Lung (tissue), 12 donors: ENCODE measurements around the gene WNT7B. TPM values are rescaled to one million over a fixed set of nuclear protein-coding genes. Genes with fewer than 3 reads are reported as not detected.

Experiments
- ATAC-seq: fragments of 200-7000 bp; cut with Tn5 transposase; one replicate; pipeline ENCODE4 v1.9.1; 2020; ENCODE audit warnings: moderate number of reproducible peaks; ENCODE audit not compliant: insufficient read depth, low FRiP score
- DNase-seq, 3 donors: peaks; one replicate each; pipeline ENCODE4 v3.0.0-alpha.2; 2013 to 2017
- H3K27ac ChIP-seq, 2 donors: one replicate each; pipeline ENCODE4 v1.5.1; 2013; ENCODE audit warnings: mild to moderate bottlenecking in 2 of 2, moderate library complexity in 2 of 2, control low read depth in 1 of 2, inconsistent platforms in 1 of 2, low read depth in 1 of 2, low read length in 1 of 2
- H3K27me3 ChIP-seq, 3 donors: one replicate each; pipeline ENCODE4 v1.5.1; 2013; ENCODE audit warnings: low read length in 2 of 3; ENCODE audit not compliant: control insufficient read depth in 3 of 3, insufficient read depth in 3 of 3
- H3K36me3 ChIP-seq, 4 donors: one replicate each; pipeline ENCODE4 v1.5.1; 2013; ENCODE audit warnings: low read length in 4 of 4, mild to moderate bottlenecking in 1 of 4, moderate library complexity in 1 of 4; ENCODE audit not compliant: control insufficient read depth in 4 of 4, insufficient read depth in 4 of 4
- H3K4me1 ChIP-seq, 5 donors: one replicate each; pipeline ENCODE4 v1.5.1; 2013; ENCODE audit warnings: low read length in 5 of 5, mild to moderate bottlenecking in 2 of 5, moderate library complexity in 1 of 5; ENCODE audit not compliant: control insufficient read depth in 5 of 5, insufficient read depth in 5 of 5
- H3K4me3 ChIP-seq: one replicate; pipeline ENCODE4 v1.5.1; 2013; ENCODE audit warnings: mild to moderate bottlenecking, control low read depth, moderate library complexity
- H3K9ac ChIP-seq, 2 donors: one replicate each; pipeline ENCODE4 v1.5.1; 2013; ENCODE audit warnings: low read length in 2 of 2, control low read depth in 1 of 2; ENCODE audit not compliant: insufficient read depth in 1 of 2
- H3K9me3 ChIP-seq, 4 donors: one replicate each; pipeline ENCODE4 v1.5.1; 2013; ENCODE audit warnings: low read length in 3 of 4, mild to moderate bottlenecking in 1 of 4, moderate library complexity in 1 of 4; ENCODE audit not compliant: control insufficient read depth in 4 of 4, insufficient read depth in 3 of 4
- CTCF ChIP-seq: IDR thresholded peaks from 2 replicates; pipeline ENCODE4 v1.5.1; 2012; ENCODE audit warnings: mild to moderate bottlenecking; ENCODE audit errors: control extremely low read depth, extremely low read depth
- WGBS, 2 donors: extraction: QIAGEN DNeasy Blood & Tissue Kit; methylation state at CpG; one replicate each; pipeline ENCODE4 v1.1.7; 2013; 5-methylcytosine and 5-hydroxymethylcytosine counted together
- polyA plus RNA-seq, 2 donors: library from polyadenylated mRNA; stranded (reverse); fragments of 200-250 nt; gene quantifications; one replicate each; pipeline ENCODE4 v1.2.1, GENCODE V29; 2013
- total RNA-seq, 2 donors: library from RNA; depleted of rRNA in 1 of 2; stranded (reverse); fragments of >200 nt in 1 of 2; gene quantifications; one replicate each; pipeline ENCODE4 v1.2.1, GENCODE V29; 2014 to 2021
- donor health status: control.
- donor health status: control.
- donor health status: Bipolar disorder and iron deficiency.
- donor health status: healthy.
- donor health status: DM: yes; HTN: yes; CAD: no.

WNT7B gene
- total and polyA plus RNA-seq, 4 donors = 3.5 to 12.5 (median 6.5) TPM

- no peaks in the 10 kb centered on the region for H3K9me3 ChIP-seq
- WGBS, 2 donors = 21 to 35% methylated on average over 25 of the region's 25 CpGs
- no peak overlapping the region for H3K9ac ChIP-seq
- peaks cover 0 to 27% (median 5%) of the 10 kb centered on the region in 5 donors for H3K4me1 ChIP-seq
- TF ChIP-seq CTCF = no peak
- peaks cover 5 to 36% (median 26%) of the 10 kb centered on the region in 3 donors for H3K27me3 ChIP-seq
- H3K36me3 ChIP-seq = no peaks in the 10 kb centered on the region
- no peak overlapping the region for H3K4me3 ChIP-seq
- H3K27ac ChIP-seq = no peak overlapping the region
- ATAC-seq (no peak), DNase-seq (peak; percentile 45 to 59 (median 52))
Observed at GRCh38 chr22:45878051-45878781, 98.7 kb downstream of the WNT7B start.

- no peak overlapping the region for H3K4me3 ChIP-seq
- peaks cover 0 to 27% (median 5%) of the 10 kb centered on the region in 5 donors for H3K4me1 ChIP-seq
- H3K9ac ChIP-seq = no peak overlapping the region
- H3K9me3 ChIP-seq = no peaks in the 10 kb centered on the region
- no peak for TF ChIP-seq CTCF
- ATAC-seq (no peak), DNase-seq (no peak)
- no peaks in the 10 kb centered on the region for H3K36me3 ChIP-seq
- H3K27ac ChIP-seq = no peak overlapping the region
- H3K27me3 ChIP-seq = peaks cover 5 to 36% (median 26%) of the 10 kb centered on the region in 3 donors
- 58 to 66% methylated on average over 18 of the region's 18 CpGs for WGBS, 2 donors
Observed at GRCh38 chr22:45877651-45878050, 99.3 kb downstream of the WNT7B start.

GRCh38 chr22:45877036-45877380 is 100.0 kb downstream of the WNT7B start:
- Histone ChIP-seq H3K9ac (no peak overlapping the region), H3K27ac (no peak overlapping the region), H3K9me3 (peaks cover 0 to 3% (median 1%) of the 10 kb centered on the region in 4 donors), H3K4me1 (peaks cover 0 to 27% (median 5%) of the 10 kb centered on the region in 5 donors), H3K36me3 (no peaks in the 10 kb centered on the region), H3K4me3 (no peak overlapping the region), H3K27me3 (peaks cover 0 to 32% (median 23%) of the 10 kb centered on the region in 3 donors)
- 90 to 93% methylated on average over 3 of the region's 3 CpGs for WGBS, 2 donors
- ATAC-seq (no peak), DNase-seq (no peak)
- TF ChIP-seq CTCF = no peak
